Activated CD8-positive, alpha-beta memory T cell treated with anti-CD3 and anti-CD28 coated beads, Interleukin-2, amount 50 U/mL, for 4 hours (primary cell): ENCODE data around the gene RETSAT.

Experiments
- DNase-seq: peaks from one replicate; pipeline ENCODE4 v3.0.0-alpha.2; 2020

The RETSAT gene

GRCh38 chr2:85302121-85302520 lies 52.2 kb downstream of the RETSAT start:
- no peak for DNase-seq
